D341Med (cell line): Measurements from ENCODE around the gene ATP10B.

Experiments used
- DNase-seq: peaks from one replicate; pipeline ENCODE4 v3.0.0; 2012; ENCODE audit warnings: low spot score

ATP10B gene

DNA sequence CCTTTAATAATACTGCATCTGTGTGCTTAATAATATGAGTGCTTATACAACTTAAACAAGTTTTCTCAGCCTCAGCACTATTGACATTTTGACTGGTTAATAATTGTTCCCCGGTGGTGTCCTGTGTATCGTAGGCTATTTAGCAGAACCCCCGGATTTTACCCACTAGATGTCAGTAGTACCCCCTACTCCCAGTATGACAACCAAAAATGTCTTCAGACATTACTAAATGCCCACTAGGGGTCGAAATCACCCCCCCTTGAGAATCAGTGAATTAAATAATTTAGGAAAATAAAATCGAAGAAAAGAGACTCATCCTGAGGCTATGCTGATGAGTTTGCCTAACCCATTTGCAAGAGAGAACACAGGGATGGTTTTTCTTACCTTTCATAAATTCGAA, 166.3 kb downstream of the ATP10B start:
- DNase-seq, result peak; percentile 33

DNA sequence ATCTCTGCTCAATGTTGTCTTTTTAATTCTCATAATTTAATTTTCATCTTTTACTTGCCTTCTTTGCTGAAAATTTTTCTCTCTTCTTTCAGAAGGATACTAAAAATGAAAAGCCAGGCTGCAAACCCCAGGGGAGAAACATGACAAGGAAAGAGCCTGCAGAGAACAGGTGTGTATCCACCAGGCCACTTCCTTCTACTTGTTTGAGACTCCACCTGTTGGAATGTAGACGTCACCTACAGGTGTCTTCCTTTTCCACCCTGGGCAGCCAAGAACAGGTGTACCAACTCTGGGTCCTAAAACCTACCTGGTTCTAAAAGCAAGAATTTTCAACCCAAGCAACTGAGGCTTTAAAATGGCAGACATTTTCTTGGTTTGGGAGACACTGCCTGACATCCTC, 166.8 kb downstream of the ATP10B start:
- DNase-seq, result no peak

DNA sequence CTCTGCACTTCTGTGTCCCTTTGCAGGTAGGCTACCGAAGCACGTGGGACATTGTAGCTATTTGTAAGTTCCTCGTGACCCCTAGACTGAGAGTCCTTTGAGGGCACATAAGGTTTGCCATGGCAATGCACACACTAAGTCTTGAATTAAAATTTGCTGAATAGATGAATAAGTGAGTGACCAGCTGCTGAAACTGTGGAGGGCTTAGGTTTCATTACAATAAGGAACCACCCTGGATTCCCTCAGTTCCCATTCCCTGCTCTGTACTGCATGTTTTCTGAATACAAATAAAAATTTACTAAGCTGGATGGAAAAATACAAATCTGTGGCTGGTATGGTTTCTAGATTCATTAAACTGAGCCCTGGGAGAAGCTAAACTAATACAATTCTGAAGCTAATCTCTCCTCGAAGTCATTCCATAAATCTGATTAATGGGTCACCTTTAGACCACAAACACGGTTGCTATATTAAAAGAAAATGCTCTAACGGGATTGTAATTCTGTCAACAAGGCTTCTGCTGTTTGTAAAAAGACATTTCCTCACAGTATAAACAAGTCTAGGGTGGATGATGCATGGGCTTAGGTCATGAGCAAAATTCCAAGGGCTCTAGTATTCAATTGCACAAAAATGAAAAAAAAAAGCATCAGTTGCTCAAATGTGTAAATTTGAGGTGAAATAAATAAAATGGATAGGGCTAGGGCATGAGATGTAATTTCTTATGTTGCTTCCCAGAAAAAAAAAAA, 172.3 kb downstream of the ATP10B start:
- DNase-seq, result no peak

DNA sequence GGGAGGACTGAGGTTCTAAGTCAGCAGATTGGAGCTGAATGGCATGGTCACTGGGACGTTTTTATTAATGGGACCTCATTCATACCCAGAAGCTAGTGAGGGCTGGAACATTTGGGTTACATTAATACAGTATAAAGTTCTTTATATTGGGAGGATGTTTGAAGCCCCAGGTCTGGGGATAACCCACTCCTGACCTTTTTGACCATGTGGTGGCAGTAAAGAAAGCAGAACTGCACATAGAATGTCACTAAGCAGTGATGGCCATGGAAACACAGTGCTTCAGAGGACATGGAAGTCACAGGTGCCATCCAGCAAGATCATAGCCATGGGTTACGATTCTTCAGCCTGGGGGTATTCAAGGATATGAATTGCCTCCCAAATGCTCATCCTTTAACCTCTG, 176.0 kb downstream of the ATP10B start:
- DNase-seq, result no peak

DNA sequence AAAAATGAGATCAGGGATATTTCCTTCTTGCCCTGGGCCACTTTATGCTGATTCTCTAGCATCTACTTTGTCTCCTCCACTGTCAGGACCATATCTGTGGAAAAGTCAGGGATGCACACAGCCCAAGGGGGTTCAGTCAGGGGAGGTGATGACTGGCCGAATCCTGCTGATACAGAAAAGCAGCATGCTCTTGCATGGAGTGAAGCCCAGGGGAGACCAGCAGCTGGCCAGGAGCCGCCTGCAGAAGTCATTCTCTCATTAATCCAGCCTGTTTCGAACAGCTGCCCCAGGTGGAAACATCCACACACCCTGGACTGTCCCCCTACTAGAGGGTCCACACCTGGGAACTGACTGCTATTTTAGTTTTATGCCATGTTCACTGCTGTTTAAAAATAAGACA, 177.1 kb downstream of the ATP10B start:
- DNase-seq, result no peak

DNA sequence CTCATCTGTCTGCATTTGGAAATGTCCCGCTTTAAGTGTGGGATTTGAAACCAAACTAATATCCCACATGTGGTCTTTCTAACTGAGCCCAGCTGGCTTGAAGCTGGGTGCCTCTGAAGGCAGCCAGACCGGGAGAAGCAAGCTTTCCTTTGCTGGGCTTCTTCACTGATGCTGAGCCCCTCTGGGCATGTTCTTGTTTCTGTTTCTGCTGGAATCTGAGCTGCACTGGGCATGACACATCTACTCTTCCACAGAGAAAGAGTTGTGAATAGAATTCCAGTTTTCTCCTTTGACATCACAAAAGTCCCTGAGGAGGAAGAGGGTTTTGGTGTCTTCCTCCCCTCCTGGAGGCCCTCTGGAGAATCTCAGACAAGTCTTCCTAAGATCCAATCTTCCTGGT, 179.5 kb downstream of the ATP10B start:
- DNase-seq, result no peak

DNA sequence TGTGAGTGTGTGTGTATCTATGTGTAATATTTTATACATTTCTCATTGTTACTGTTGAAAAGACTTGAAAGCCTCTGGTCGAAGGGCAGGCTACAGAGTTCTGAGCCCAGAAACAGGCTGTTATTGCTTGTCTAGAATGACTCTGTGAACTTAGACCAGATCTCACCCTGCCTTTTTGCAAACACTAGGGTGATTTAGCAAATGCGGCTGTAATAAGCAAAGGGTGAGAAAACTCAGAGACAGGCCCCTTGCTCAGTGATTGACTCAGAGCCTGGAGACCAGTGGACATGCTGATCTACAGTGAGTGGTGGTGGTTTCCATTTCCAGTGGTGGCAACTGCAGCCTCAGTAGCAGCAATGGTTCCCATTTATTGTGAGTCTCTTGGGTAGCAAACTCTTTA, 183.7 kb downstream of the ATP10B start:
- no peak for DNase-seq

DNA sequence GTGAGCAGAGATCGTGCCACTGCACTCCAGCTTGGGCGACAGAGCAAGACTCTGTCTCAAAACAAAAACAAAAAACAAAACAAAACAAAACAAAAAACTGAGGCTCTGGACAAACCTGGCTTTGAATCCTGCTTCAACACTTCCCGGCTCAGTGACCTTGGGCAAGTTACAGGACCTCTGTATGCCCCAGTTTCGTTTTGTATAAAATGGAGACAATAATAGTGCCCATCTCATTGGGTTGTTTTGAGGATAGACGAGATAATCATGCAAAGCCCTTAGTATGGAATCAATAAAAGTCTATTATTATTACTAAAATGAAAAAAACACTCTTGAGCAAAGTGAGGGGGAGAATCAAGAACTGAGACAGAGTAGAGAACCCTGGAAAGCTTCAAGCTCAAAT, 184.9 kb downstream of the ATP10B start:
- no peak for DNase-seq

DNA sequence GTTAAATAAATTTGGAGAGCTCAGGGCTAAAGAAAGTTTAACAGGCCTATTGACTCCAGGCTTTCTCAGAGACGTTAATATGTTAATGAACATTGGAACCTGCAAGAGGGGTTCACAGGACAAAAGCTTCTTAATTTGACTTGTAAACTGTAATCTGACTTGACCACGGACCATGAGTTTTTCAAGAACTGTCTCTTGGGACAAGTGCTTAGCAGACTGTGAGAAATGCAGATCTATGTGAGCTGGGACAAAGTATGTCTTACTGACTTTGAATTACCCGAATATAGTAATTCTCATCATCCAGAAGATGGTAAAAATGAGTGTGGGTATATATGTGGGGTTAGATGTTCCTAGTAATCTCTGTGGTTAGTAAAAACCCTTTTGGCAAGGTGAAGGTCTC, 186.6 kb downstream of the ATP10B start:
- DNase-seq, result no peak

DNA sequence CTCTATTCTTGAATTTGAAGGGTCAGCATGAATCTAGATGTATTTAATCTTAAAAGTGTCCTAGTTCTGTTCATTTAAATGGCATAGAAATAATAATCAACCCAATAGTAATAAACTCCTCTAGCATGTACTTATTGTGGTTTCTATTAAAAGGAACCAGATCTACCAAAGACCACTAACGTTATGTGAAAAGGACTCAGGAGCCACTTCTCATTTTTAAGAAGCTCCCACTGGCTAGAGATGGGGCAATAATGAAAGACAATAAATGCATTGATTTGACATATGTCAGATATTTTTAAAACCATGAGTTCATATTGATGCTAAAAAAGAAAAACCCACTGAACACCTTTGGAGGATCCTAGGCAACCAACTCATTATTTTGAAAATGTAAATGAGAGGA, 191.9 kb downstream of the ATP10B start:
- DNase-seq, result no peak

DNA sequence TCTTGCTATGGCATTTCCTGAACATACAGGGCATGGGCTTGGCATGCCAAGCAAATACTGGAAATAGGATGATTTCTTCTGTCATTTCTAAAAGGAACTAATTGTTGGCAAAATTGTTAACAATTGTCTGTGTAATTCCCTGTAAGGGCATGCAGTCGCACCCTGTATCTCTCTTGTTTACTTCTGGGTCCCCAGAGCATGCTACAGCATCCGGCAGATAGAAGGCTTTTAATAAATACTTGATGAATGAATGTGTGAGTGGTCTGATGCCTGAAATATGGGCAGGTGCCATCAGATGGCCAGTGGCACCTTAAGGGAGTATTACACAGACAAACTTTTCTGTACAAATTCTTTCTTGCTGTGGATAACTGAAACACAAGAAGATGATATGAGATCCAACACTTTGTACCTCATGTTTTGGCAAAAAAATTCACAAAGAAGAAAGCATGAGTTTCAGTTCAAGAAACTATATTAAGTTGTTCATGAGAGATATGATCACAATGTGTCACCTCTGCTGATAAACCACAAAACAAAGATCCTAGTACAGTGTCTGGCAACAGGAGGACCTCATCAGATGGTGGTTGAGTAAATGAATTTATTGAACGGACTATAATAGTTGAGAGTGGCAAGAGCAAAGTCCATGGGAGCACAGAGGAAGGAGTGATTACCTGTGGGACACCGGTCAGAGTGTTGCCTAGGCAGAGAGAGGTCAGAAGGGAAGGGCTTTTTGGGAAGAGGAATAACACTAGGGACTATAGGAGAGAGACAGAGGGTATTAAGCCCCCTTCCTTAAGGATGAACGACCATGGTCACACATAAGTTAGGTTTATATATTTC, 194.2 kb downstream of the ATP10B start:
- DNase-seq, result no peak

DNA sequence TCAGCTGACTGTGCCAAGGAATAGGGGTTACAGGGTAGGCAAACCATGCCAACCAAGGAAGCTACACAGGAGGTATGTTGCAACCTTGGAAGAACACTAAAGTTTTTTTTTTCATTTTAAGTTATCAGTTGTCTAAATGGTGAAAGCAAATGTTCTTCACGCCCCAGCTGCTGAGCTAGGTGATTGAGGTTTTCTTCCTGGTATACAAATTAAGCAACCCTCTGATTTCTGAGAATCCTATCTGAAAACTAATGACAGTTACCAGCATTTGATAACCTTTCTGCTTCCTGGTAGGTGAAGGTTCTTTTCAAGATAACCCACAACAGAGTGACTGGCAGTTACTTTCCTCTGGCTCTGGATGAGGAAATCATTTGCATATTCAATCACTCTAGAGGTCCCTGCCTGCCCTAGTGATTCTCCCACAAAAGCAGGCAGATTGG, 194.9 kb downstream of the ATP10B start:
- DNase-seq, result no peak

DNA sequence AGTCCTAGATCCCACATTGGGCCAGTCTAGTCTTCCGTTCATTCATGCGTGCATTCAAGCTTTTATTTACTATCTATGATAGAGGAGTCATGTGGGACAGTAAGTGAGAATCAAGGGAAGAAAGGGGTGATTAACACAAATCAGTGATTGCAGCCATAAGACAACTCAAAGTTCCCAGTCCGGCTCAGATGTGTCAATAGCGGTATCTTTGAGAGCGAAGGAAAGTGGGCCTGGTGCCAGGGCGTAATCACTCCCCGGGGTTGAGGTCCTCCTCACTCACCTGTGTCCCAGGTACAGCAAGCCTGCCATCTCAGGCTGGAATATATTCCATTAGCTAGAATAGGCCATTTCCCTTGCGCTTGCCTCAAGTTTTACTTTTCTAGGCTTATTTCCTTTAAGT, 196.3 kb downstream of the ATP10B start:
- DNase-seq, result no peak

DNA sequence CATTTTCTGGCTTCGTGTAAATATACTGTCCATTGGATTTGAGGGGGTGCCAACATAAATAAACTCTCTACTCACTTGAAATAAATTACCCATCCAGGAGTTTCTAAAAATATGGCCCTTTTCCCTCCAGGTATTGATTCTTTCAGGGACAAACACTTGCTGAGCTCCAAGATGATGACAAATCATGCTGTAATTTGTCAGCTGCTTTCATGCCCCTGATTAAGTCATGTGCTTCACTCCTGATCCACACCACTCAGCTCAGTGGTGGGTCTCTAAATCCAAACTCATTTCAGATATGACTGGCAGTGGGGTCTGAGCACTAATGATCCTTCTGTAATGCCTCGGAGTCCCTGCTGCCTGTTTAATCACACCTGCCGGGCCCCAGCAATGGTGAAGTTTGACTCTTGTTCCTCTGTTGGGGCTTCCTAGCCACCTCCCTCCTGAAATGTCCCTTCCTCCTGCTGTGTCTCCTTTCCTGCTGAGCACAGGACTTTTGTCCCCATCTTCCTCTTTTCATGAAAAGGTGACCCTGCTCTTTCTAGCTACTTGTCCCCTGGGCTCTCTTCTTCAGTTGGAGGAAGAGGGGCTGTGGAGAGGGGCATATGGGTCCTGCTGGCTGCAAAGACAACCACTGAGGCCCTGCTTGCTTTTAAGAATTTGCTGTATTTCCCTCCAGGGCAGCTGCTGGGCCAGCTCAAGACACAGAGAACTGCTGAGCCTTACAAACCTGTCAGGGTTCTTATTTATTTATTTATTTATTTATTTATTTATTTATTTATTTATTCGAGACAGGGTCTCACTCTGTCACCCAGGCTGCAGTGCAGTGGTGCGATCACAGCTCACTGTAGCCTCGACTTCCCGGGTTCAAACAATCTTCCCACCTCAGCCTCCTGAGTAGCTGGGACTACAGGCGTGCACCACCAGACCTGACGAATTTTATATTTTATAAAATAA, 200.0 kb downstream of the ATP10B start:
- DNase-seq, result no peak

DNA sequence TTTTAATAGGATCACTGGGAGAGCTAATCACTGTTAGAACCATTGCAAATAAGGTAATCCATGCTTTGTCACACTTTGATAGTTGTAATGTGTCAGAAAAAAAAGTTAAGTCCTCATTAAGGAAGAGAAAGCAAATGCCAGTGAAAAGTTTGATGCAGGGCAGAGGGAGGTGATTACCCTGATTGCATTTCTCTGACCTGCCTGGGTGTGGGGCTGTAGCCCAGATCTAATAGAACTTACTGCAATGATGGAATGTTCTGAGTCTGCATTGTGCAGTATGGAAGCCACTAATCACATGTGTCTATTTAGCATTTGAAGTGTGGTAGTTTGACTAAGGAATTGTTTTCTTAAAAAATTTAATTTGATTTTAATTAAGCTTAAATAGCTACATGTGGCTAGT, 202.7 kb downstream of the ATP10B start:
- peak; percentile 59 for DNase-seq

DNA sequence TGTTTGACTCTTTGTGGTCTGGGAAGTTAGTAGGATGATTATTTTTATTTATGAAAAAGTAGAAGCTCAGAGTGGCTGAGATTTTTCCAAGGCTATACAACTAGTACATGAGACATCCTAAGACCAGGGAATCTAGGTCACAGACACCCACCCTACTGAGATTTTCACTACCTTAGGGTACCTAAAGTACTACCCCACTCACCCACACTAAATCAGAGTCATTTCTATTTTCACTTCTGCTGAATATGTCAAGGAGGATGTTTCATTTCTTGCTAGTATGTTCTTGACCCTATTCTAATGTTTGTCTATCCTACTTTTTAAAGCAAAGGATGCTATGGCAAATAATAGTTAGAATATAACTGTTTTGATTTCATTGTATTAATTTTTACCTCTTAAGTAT, 206.0 kb downstream of the ATP10B start:
- no peak for DNase-seq

DNA sequence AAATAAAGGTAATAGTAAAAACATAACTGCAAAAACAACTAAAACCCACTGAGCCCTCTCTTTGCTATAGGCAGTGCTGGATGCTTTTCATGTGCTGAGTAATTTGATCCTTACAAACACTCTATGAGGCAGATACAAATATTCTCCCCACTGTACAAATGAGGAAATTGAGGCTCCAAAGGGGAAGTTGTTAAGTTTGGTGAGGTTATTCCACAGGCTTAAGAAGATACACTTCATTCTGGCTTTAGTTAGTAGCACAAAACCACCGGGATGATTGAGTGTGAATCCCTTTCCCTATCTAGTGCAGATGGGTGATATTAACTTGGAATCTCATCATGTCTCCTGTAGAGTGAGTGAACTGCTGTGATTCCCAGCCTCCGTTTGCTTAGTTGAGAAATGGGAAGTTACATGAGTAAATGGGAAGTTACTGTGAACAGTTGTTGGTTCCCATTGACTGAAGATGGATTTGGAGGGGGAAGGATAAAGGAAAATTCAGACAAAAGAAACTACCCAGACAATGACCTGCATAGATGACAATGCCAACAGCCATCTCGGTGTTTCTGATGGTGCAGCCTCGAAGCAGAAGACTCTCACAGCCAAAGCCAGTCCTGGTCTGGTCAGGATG, 208.3 kb downstream of the ATP10B start:
- DNase-seq, result no peak

DNA sequence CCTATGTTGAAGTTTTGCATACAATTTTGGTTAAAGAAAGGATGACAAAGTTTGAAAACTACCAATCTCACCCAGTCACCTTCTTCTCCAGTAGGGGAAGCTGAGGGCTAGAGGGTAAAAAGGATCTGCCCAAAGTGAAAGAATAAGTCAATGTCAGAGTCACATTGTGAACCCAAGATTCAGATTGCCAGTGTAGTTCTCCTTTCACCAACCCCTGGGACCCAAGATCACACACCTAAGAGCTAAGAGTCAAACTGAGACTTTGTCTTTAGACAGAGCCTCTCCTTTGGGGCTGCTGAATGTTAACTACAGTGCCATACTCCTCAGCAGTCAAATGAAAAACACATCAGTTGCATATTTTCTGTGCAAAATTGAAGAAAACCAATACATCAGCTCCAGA, 210.6 kb downstream of the ATP10B start:
- DNase-seq, result no peak

DNA sequence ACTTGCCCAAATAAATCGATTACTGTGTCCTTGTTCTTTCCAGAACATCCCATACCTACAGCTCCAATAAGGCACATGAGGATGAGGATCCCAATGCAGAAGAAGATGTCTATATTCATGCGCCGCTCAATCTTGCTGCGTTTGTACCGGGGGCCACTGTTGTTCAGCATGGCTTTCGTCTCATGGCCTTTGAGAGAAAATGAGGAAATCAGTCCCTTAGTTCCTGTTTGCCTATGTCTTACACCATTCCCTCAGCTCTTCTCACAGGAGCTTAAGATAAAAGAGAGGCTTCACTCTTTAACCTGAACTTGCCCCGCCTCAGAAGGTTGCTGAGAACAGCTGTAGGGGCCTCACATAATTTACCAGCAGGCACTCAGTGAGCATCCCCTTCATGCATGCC, 211.6 kb downstream of the ATP10B start:
- DNase-seq, result no peak

DNA sequence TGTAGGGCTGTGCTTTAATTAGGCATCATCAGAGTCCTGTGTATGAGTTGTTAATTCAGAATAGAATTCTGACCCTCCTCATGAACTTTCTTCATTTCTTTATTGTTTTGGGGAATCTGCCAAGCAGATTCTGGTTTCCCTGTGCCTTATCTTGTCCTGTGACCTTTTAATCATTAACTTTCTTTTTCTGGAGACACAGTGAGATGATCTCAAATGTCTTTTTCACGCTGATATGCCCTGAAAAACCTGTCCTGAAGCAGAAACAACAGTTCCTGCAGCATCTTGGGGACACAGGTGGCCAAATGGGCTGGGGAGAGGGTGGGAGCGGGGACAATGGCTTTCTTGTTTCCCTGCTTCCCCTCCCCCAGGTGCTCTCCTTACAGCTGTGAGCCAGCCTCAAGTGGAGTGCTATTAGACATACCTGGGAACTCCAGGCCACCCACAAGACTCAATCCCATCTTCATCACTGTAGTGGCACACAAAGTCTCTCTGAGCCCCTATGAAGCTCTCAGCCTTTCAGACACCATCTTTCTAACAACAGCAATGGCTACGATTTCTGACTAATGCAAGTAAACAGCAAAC, 213.8 kb downstream of the ATP10B start:
- DNase-seq, result no peak

DNA sequence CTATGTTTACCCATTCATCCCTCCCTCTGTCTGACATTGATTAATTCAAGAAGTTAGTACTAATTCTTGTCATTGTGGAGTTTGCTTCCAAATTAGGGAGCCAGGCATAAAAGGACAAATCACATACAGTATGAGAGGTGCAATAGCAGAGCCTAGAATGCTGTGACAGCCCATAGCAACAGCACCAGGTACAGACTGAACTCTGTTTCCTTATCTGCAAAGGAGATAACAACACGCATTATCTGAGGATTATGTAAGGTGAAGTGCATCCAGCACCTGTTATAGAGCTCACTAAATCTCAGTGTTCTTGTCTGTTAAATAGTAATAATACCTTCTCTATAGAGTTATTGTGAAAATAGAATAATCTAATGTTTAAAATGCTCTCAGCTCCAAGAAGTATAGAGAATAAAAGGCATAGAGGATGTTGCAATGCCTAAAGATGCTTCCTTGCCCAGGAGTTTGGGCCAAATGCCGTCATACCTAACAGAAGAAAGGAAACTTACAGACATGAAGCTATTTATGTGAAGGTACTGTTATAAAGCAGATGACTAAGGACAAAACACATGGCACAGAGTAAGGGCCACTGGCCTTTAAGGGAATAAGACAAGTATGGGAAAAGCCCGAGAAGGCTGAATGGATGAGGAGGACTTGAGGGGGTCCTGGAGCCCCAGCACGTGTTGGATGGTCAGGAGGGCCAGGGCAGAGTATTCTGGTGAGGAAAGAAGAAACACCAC, 214.5 kb downstream of the ATP10B start:
- DNase-seq, result no peak
